ENCODE measurements around the gene GPNMB.

Gene GPNMB

DNA sequence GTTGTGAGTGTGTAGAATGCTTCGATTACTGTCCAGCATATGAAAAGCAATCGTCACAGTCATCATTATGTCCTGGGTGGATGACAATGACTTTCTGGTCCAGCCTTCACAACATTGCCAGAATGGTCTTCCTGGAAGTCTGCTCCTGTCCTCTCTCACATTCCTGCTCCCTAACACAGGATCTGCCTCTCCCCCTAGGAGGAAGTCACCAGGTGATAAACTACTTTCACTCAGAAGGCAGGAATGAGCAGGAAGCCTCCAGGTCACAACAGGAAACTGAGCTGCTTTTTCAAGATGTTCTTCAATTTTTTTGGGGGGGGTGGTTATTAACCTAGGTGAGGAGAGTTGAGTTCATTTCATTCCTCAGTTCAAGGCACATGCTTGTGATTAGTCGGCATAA is 13.6 kb upstream of the GPNMB start:
- no peak for DNase-seq

DNA sequence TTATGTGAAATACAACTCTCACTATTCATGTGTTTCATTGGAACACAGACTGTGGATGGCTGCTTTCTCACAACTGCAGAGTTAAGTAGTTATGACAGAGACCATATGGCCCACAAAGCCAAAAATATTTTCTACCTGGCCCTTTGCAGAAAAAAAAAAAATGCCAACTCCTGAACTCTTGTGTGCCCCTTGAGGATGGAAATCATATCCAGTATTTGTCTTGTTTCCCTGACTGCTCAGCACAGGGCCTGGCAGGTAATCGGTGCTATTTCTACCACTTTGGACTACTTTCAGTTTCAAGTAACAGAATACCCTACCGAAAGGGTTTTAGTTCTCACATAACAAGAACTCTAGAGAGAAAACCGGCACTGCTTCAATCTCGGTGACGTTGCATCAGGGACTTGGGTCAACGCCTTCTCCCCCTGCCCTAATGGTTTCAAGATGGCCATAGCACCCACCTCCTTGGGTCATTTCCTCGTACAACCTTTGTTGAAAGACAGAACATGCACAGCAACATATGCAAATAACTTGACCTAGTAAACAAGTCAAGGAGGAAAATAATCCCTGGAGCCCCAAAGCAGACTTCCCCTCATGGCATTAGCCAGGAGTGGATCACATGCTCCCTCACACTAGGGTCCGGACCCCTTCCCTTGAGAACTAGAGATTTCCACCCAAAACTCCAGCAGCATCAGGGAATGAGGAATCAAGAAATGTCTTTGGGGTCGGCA is 11.8 kb upstream of the GPNMB start:
- no peak for DNase-seq

- DNase-seq: no peak
These were observed 10.8 kb upstream of the GPNMB start for GRCh38 chr7:23235813-23236221.

DNA sequence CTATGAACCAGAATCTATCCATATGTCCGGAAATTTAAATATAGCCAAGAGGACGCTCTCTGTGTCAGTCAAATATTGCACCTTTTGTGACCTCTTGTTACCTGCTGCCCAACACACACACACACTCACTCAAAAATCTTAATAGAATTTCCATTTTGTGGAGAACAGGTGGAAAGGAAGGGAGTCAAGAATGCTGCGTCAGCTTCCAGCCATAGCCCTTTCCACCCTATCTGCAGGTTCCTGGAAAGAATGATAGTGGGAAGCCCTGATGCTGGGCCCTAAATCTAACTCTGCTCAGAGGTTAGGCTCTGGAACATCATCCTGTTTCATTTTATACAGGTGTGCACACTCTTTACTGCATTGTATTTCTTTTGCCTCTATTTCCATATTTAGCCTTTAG is 9.6 kb upstream of the GPNMB start:
- no peak for DNase-seq

DNA sequence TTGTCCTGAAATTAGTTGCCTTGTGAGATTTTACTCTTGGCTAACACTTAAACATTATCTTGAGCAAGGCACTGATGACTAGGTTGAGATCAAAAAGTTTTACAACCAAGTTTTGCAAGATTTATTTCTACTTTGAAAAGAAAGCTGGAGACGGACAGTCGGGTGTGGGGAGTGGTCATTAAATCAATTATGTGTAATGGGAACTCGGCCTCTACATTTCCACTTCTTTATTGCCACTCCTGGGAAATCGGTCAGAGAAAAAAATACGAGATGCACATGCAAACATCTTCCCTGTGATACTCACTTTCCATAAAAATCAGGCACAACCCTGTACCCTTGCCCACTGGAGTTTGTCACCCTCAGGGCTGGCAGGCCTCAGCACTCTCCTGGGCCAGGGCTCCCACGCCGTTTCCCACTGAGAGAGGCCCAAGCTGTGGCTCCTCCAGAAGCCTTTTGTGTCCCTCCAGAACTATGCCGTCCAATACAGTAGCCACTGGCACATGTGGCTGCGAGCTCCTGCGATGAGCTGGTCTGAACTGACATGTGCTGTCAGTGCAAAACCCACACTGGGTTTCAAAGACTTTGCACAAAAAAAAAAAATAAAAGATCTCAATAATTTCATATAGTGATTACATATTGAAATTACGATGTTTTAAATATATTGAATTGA is 7.5 kb upstream of the GPNMB start:
- DNase-seq: no peak

- DNase-seq: no peak
These were observed 6.9 kb upstream of the GPNMB start for GRCh38 chr7:23239698-23240097.

GRCh38 chr7:23242321-23242720 is 4.3 kb upstream of the GPNMB start:
- DNase-seq: no peak

DNA sequence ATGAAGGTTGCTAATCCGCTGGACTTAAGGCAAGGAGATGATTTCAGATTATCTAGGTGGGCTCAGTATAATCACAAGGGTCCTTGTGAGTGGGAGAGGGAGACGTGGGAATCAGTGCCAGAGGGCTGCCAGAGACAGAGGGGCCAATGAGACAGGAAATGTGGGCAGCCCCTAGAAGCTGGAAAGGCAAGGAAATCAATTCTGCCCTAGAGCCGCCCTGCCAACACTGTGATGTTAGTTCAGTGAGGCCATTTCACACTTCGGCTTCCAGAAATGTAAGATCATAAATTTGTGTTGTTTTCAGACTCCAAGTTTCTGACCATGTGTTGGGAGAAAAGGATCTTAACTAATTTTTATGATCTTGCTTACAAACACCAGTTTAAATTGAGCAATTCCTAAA is 3.6 kb upstream of the GPNMB start:
- peak; percentile 53 for DNase-seq

GRCh38 chr7:23247046-23247602 is 549 bp downstream of the GPNMB start:
- no peak for DNase-seq

- no peak for DNase-seq
These were observed 1.2 kb downstream of the GPNMB start for GRCh38 chr7:23247603-23248335.

GRCh38 chr7:23249486-23249885 is 2.9 kb downstream of the GPNMB start:
- no peak for DNase-seq

DNA sequence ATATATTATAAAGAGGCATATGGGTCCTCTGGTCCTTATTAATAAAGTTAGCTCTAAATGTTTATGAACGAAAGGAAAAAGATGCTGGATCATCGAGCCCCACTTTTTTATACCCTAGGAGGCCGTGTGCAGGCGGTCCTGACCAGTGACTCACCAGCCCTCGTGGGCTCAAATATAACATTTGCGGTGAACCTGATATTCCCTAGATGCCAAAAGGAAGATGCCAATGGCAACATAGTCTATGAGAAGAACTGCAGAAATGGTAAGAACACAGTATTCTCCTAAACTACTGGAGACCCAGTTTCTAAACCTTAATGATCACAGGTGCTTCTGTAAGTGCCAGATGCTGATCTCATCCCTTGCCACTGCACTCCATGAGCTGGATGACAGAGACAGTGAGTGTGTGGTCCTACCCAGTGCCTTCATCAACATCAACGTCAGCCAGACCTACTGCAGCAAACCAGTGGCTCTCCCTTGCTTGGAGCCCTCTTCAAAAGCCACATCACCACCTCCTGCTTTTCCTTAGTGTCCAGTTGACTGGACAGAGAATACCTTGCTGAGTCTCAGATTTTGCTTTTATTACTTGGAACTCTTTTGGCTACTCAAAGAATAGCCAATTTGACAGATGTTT is 7.6 kb downstream of the GPNMB start:
- DNase-seq: no peak

GRCh38 chr7:23256731-23257130 is 10.2 kb downstream of the GPNMB start:
- DNase-seq: no peak

DNA sequence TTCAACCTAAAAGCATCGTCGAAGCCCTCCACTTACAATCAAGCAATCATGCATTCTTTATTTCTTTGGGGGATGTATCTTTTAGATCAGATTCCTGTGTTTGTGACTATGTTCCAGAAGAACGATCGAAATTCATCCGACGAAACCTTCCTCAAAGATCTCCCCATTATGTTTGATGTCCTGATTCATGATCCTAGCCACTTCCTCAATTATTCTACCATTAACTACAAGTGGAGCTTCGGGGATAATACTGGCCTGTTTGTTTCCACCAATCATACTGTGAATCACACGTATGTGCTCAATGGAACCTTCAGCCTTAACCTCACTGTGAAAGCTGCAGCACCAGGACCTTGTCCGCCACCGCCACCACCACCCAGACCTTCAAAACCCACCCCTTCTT is 13.8 kb downstream of the GPNMB start:
- no peak for DNase-seq

DNA sequence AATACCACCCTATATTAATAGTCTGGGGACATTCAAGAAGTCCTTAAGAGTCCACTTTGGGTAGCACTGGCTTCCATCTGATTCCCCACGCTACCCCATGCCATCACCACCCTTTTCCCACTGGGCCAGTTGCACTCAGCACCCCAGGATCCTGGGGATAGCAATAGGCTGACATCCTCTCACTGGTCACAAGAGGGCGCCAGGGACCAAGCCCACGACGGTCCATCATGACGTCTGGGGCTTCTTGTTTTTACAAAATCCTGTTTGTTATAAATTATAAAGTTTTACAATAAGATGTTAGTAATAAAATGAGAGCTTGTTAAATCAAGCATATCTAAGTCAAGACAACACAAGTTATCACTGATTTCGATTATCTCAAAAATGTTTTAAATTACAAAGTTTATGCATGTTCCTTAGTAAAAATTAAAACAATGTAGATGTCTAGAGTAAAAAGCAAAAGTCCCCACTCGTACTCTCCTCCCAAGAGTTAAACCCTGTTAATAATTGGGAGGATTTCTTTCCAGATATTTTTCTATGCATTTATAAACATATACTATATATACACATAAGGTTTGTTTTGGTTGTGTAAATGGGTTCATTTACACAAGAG is 15.4 kb downstream of the GPNMB start:
- peak; percentile 79 for DNase-seq

DNA sequence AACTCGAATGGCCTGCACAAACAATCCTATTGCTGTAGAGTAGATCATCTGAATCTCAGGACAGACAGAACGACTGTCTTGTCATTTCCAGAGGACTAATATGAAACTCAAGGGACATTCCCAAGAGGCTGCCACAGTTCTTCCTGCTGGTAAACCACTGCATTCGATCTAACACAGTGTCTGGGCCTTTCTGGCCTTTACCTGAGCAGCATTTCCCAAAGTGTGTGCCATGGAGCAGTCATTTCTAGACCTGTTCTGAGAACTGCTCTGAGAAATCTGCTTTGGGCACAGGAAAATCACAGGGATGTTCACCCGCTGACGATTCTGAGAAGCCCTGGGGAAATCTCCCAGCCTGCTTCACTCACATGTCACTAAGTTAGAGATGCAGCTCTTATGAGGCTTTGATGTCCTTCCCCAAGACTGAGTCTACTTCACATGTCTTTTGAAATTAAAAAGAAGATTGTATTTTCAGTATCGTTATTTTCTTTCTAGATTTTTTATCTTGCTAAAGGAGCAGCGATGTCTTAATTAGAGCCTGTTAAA is 18.4 kb downstream of the GPNMB start:
- no peak for DNase-seq

DNA sequence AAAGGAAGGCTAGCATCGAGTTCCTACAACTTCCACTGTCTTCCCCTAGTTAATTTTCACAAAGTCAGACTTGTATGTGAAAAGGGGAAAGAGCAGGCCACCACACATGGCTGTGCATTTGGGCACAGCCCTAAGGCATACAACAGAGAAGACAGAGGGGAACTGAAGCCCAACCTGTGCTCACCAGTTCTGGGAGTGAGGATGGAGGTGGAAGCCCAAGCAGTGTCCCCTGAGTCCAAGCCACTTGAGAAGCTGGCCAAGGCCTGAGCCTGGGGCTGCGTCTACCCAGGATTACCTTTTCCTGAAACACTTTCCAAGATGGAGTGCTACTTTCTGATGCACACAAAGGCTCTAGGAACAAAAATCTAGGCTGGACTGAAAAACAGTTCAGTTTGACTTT is 20.3 kb downstream of the GPNMB start:
- DNase-seq: no peak

DNA sequence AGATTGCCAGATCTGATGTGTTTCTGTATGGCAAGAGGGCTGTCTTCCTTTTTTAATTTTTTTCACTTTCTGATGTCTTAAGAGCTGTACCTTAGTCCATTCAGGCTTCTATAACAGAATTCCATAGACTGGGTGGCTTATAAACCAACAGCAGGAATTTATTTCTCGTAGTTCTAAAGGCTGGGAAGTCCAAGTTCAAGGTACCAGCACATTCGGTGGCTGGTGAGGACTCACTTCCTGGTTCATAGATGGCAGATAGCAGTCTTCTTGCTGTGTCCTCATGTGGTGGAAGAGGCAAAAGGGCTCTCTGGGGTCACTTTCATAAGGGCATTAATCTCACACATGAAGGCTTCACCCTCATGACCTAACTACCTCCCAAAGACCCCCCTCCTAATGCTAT is 20.8 kb downstream of the GPNMB start:
- DNase-seq: no peak

GRCh38 chr7:23268167-23268566 is 21.6 kb downstream of the GPNMB start:
- DNase-seq: no peak

GRCh38 chr7:23268746-23269145 is 22.2 kb downstream of the GPNMB start:
- no peak for DNase-seq

- no peak for DNase-seq
These were observed 25.7 kb downstream of the GPNMB start for GRCh38 chr7:23272275-23272674.

DNA sequence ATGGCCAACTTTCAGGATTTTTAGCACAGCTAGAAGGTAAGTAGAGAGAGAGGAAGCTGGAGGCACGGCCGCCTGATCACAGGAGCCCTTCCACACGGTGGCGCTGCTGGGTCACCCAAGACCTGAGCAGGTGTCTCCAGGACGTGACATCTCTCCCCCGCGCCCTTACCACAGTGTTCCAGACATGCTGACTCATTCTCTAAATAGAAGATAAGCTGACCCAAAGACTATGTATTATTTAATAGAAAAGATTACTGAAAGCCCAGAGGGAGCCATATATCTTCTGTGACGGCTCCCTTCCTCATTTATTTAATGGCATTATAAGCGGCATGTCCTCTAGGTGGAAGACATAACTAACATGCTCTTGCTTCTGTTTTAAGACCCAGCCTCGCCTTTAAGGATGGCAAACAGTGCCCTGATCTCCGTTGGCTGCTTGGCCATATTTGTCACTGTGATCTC is 26.6 kb downstream of the GPNMB start:
- peak; percentile 98 for DNase-seq
